GM19455 (cell line): ENCODE data around the gene ZNF334.

ENCODE experiments used
- ATAC-seq: cut with Tn5 transposase; IDR thresholded peaks from one replicate; pipeline ENCODE4 v1.9.1; 2021; ENCODE audit not compliant: unreplicated experiment

Gene ZNF334

GRCh38 chr20:46512943-46513844 is at the start of gene ZNF334:
Gene ZNF334 (minus strand): TSS chr20:46513559. CDS start chr20:46512102, 1,457 bp downstream.
- no peak for ATAC-seq

GRCh38 chr20:46562373-46563169 is 49.2 kb upstream of the ZNF334 start:
- no peak for ATAC-seq

GRCh38 chr20:46562009-46562372 is 48.6 kb upstream of the ZNF334 start:
- ATAC-seq = no peak

GRCh38 chr20:46559685-46560440 is 46.5 kb upstream of the ZNF334 start:
- ATAC-seq = no peak

GRCh38 chr20:46559001-46559400 is 45.6 kb upstream of the ZNF334 start:
- no peak for ATAC-seq

GRCh38 chr20:46558511-46558959 is 45.2 kb upstream of the ZNF334 start:
- ATAC-seq = no peak

GRCh38 chr20:46557231-46557956 is 44.0 kb upstream of the ZNF334 start:
- ATAC-seq = no peak

GRCh38 chr20:46555370-46555956 is 42.1 kb upstream of the ZNF334 start:
- no peak for ATAC-seq

- ATAC-seq = no peak
Measured at GRCh38 chr20:46554828-46555227, 41.5 kb upstream of the ZNF334 start.

- ATAC-seq = no peak
Measured at GRCh38 chr20:46553926-46554325, 40.6 kb upstream of the ZNF334 start.

- ATAC-seq = peak; percentile 55
Measured at GRCh38 chr20:46552460-46553420, 39.4 kb upstream of the ZNF334 start.

- no peak for ATAC-seq
Measured at GRCh38 chr20:46551522-46552381, 38.4 kb upstream of the ZNF334 start.

- ATAC-seq = no peak
Measured at GRCh38 chr20:46550461-46550860, 37.1 kb upstream of the ZNF334 start, which contains the start of gene OCSTAMP. Gene OCSTAMP (minus strand): TSS chr20:46550654. CDS start chr20:46550560, 94 bp downstream.

- ATAC-seq = no peak
Measured at GRCh38 chr20:46549188-46549972, 36.0 kb upstream of the ZNF334 start.

GRCh38 chr20:46548688-46549087 is 35.3 kb upstream of the ZNF334 start:
- ATAC-seq = no peak

- ATAC-seq = no peak
Measured at GRCh38 chr20:46547995-46548394, 34.6 kb upstream of the ZNF334 start.

- no peak for ATAC-seq
Measured at GRCh38 chr20:46546936-46547335, 33.6 kb upstream of the ZNF334 start.
